Stimulated activated CD8-positive, alpha-beta memory T cell treated with anti-CD3 and anti-CD28 coated beads, Interleukin-15, amount 100 ng/mL, for 24 hours (primary cell): ENCODE measurements around the gene PTPN1.
"Not testable (repeated sequence)": the region's sequence is repeated elsewhere in the genome, so short reads cannot be mapped to it uniquely, and the experiment has no call there.

Experiments used
- DNase-seq: peaks from one replicate; pipeline ENCODE4 v3.0.0-alpha.2; 2020; ENCODE audit warnings: low read depth

PTPN1 gene

DNA sequence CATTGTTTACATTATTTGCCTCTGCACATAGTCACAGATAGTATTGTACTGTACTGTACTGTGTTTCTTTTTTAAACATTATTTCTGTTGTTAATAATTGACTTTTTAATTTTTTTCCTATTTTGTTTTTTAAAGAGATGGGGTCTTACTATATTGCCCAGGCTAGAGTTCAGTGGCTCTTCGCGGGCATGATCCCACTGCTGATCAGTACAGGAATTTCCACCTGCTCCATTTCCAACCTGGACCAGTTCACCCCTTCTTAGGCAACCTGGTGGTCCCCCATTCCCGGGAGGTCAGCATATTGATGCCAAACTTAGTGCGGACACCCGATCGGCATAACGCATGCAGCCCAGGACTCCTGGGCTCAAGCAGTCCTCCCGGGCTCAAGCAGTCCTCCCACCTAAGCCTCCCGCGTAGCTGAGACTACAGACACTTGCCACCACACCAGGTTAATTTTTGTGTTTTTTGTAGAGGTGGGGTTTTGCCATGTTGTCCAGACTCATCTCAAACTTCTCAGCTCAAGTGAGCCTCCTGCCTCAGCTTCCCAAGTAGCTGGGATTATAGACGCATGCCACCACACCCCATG, 47.5 kb downstream of the PTPN1 start:
- DNase-seq = no peak

- DNase-seq = no peak
Observed at GRCh38 chr20:50558483-50558925, 48.3 kb downstream of the PTPN1 start.

DNA sequence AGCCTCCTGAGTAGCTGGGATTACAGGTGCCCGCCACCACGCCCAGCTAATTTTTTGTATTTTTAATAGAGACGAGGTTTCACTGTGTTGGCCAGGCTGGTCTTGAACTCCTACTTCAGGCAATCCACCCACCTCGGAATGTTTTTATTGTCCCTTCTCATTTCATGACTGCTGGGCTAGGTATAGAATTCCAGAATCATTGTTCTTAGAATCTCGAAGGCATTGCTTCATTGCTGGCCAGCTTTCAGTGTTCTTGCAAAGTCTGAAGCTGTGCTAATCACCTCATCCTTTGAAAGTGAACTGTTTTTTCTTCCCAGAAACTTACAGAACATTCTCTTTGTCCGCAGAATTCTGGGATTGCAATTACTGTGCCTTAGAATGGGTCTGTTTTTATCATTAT, 49.0 kb downstream of the PTPN1 start:
- no peak for DNase-seq

GRCh38 chr20:50559856-50560638, 49.9 kb downstream of the PTPN1 start:
- no peak for DNase-seq

- no peak for DNase-seq
Observed at GRCh38 chr20:50560867-50561266, 50.7 kb downstream of the PTPN1 start.

DNA sequence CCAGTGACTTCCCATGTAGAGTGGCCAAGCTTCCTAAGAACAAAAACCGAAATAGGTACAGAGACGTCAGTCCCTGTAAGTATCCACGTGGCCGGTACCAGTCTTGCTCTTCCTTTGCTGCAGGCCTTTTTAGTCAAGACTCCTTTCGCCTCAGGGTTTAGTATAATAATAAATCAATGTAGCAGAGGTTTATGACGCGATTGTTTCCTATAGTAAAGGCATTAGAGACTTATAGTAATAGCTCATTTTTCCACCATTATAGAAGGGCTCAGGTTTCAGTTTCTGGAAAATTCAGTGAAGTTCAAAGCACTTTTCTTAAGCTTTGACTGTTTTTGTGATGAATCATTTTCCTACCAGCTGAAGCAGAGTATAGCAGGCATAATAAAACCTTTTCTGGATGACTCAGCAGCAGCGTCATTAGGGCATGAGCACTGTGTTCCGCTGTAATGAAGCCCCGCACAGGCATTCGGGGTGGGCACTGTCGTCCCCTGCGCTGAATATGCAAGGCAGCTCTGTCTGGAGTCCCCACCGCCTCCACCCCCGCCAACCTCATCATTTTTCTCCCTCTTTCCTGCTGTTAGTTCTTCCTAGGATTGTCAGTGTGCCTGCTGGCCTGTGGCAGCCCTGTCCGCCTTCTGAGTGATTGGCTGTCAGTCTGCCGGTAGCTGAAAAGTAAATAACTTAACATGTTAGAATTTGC, 51.3 kb downstream of the PTPN1 start:
- DNase-seq = no peak

DNA sequence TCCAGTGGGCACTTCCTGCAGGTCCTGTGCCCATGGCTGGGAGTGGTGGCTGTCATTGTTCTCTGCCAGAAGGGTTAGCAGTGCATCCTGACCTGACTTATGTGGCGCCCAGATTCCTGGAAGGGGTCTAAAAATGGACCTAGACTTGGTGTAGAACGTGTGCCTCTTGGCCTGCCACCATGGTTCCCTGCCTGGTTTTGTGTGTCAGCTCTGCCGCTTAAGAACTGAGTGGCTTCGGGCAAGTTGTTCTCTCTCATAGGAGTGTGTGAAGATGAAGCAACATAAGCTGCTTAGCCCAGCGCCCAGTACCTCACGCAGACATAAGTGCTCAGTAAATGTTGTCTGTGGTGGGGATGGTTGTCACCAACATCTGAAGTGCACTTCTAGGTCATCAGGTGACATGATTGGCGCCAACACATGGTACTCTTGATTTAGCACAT, 52.1 kb downstream of the PTPN1 start:
- DNase-seq = no peak

- DNase-seq = no peak
Observed at GRCh38 chr20:50563133-50563944, 53.2 kb downstream of the PTPN1 start.

GRCh38 chr20:50565383-50565782, 55.2 kb downstream of the PTPN1 start:
- DNase-seq = no peak

GRCh38 chr20:50565871-50566270, 55.7 kb downstream of the PTPN1 start:
- no peak for DNase-seq

DNA sequence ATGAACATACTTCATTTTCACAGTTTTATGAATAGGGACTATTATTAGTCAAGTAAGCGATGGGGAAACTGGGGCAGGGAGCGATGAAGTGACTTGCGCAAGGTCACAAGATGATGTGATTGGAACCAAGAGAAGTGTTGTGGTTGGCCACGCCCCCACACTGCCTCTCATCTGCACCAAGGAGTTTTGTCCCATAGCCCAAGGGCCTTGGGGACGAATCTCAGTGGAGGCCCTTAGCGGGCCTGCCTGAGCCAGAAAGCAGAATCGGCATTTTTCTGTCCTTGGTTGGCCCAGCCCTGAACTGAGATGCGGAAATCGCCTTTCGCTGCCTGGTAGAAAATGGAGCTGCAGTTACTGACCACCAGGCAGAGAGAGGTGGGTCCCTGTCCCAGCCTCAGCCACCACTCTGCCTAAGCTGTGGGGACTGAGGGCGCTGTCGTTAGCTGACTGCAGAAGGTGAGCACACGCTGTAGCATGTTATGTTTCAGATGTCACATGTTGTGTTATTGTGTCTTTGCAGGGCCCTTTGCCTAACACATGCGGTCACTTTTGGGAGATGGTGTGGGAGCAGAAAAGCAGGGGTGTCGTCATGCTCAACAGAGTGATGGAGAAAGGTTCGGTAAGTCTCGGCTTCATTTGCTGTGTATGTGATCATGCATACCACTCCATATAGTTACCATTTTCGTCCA, 57.8 kb downstream of the PTPN1 start:
- DNase-seq = no peak

DNA sequence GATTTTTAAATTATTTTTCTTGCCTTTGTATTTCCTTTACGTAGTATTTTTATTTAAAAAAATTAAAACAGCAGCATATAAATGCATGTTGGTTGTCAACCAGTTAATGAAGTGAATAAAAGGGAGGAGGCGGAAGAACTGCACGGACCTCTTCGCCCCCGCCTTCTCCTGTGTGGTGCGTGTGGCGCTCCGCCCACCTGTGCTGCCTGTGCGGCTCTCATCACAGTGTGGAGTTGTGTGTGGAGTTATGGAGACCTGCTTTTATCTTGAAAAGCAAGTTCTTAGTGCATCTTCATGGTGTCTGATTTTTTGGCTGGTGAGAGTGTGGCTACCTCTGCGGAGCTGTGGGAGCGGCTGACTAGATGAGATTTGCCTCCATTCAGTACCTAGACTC, 58.4 kb downstream of the PTPN1 start:
- no peak for DNase-seq

- DNase-seq = not testable (repeated sequence)
Observed at GRCh38 chr20:50569487-50569863, 59.3 kb downstream of the PTPN1 start.

- no peak for DNase-seq
Observed at GRCh38 chr20:50569864-50570836, 60.0 kb downstream of the PTPN1 start.

- no peak for DNase-seq
Observed at GRCh38 chr20:50571466-50571865, 61.3 kb downstream of the PTPN1 start.

GRCh38 chr20:50572938-50573777, 63.0 kb downstream of the PTPN1 start:
- DNase-seq = no peak

DNA sequence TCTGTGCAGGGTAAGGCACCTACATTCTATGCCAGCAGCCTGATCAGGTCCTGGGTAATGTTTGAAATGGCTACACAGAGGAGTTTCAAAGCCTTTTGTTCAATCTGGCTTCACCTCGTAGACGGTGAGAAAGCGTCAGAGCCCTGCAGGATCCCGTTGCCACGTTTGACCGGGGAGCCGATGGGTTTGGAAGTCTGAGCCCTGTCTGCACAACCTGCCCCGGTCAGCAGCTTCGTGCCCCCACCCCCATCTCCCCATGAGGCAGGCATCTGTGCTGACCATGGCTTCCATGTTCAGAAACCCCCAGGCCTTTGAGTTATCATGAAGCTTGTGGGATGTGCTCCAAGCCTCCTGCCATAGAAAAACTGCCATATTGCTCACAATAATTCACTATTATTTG, 63.9 kb downstream of the PTPN1 start:
- DNase-seq = no peak

GRCh38 chr20:50574586-50574985, 64.4 kb downstream of the PTPN1 start:
- no peak for DNase-seq

DNA sequence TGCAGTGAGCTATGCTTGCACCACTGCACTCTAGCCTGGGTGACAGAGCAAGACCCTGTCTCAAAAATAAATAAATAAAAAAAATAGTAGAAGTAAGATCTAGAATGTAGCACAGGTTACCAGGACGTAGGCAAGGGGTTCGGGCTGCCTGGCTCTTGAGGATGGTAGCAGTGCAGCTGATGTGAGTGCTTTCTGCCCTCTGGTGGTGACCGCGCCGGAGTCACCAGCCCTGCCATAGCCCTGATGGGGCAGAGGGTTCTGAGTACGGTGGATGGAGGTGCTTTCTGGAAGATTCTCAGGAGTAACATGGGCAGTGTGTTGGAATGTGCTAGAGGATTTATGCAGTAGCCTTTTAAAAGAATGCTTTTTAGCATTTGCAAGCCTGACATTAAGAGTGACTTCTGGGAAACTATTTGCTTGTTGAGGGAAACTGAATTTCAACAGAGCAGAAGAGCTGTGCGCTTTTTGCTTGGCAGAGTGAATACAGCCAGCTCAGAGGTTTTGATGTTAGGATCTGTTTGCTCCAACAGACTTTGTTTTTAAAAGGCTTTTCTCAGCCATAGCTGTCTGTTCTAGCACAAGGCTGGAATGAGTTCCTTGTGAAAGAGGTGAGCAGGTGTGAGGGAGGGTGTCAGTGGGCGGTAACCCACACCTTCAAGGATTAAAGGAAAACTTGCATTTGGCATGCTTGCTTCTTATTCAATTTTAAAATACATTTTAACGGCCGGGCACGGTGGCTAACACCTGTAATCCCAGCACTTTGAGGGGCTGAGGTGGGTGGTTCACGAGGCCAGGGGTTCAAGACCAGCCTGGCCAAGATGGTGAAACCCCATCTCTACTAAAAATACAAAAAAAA, 65.9 kb downstream of the PTPN1 start:
- peak; percentile 22 for DNase-seq
